Ecto neural progenitor cell (in vitro differentiated cells): ENCODE results near the gene ZNF81.
"Not testable (repeated sequence)": the region's sequence is repeated elsewhere in the genome, so short reads cannot be mapped to it uniquely, and the experiment has no call there.

Source experiments
- DNase-seq: peaks from one replicate; pipeline ENCODE4 v3.0.0-alpha.2; 2018; ENCODE audit warnings: low spot score

Gene ZNF81

DNA sequence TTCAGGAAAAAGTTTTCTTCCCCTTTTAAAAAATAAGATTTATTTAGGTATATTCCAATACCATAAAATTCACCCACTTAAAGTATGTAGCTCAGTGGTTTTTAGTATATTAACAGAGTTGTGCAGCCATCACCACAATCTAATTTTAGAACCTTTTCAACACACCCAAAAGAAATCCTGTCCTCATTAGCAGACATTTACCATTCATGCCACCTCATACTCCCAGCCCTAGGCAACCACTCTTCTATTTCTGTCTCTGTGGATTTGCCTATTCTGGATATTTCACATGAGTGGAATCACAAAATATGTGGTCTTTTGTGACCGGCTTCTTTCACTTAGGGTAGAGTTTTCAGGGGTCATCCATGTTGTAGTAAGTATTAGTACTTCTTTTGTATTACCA is 7.4 kb downstream of the ZNF81 start:
- no peak for DNase-seq

DNA sequence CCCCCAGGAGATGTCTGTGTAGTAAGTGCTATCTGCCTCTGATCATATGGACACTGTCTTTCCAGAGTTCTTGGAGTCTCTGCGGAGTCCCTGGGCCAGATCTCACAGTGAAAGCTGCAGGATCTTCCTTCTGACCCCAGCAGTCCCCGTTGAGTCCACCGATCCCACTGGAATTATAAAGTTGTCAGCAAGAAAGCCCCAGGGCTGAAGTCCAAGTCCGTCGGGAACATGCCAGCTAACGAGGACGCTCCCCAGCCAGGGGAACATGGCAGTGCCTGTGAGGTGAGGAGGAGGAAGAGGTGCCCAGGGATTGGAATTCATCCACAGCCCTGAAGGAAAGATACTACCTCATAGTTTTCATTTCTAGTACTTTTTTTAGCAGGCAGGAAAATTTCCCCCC is 9.3 kb downstream of the ZNF81 start:
- no peak for DNase-seq

DNA sequence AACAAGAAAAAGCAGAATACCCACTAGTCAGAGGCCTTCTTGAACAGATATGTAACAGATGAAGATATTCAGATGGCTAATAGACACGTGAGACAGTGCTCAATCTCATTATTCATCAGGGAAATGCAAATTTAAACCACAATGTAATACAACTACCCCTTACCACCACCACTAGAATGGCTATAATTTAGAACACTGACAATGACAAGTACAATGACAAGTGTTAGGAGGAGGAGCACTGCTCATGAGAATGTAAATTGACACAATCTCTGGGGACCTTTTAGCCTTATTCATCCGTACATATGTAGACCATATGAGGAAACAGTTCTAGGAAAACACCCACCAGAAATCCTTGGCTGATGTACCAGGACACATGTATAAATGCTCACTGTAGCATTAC is 13.1 kb downstream of the ZNF81 start:
- no peak for DNase-seq

DNA sequence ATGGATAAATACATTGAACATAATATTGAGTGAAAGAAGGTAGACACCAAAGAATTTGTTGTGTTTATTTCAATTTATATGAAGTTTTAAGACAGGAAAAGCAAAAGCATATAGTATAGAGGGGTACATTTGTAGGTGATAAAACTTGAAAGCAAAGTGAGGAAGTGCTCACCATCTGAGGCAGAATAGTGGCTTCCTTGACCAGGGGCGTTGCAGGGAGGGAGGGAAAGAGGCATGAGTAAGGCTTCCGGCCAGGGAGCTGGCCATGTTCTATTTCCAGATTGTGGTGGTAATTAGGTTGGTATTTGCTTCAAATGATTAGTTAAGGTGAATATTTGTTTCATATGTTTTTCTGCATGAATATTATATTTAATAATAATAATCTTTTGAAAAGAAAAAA is 13.7 kb downstream of the ZNF81 start:
- DNase-seq = not testable (repeated sequence)

DNA sequence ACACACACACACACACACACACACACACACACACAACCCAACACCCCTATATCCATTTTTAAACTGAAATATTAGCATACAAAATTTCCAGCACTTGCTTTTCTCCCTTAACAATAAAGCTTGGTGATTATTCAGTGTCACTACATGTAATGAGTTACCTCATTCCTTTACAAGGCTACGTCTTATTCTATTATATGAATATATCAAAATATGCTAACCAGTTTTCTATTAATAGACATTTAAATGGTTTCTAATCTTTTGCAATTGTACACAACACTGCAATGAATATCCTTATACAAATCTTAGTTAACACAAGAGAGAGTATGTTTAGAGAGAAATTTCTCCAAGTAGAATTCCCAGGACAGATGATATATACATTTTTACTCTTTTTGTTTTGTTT is 14.2 kb downstream of the ZNF81 start:
- no peak for DNase-seq

DNA sequence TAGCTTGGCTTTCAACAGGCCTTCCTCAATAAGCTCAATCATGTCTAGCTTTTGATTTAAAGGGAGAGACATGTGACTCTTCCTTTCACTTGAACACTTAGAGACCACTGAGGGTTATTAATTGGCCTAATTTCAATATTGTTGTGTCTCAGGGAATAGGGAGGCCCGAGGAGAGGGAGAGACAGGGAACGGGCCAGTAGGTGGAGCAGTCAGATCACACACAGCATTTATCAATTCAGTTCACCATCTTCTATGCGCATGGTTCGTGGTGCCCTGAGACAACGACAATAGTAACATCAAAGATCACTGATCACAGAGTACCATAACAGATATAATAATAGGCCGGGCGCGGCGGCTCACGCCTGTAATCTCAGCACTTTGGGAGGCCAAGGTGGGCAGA is 17.8 kb downstream of the ZNF81 start:
- no peak for DNase-seq

DNA sequence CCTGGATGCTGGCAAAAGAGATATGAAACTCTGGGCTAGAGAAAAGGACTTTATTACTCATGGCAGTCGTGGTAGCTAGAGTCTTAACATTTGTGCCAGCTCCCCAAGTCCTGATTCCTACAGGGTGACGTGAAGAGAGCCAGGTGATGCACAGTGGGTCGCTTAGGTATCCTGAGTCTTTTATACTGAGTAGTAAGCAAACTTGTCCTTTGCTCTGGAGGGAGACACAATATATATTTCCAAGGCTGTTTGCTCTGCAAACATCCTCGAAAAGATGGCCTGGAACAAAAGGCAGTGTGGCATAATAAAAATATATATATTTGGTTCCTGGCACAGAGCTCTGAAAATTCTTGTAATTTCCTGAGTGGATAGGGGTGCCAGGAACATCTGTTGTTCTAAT is 23.0 kb downstream of the ZNF81 start:
- no peak for DNase-seq

DNA sequence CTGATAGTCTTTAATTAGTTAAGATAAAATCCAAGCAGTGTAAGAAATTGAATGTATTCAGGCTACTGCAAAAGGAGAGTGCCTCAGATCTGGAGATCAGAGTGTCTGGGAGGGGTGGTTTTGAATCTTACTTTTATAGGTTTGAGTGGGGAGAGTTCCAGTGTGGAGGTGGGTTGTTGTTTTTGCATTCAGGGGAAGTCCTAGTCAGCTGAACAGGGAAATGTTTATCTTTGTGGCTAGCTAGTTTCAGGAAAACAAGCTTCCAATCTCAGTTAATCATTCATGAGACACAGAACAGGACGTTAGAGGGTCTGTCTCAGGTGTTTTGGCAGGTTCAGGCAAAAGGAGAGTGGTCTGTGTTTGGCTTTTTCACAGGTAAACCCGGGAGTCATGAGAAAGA is 26.0 kb downstream of the ZNF81 start:
- DNase-seq = no peak

DNA sequence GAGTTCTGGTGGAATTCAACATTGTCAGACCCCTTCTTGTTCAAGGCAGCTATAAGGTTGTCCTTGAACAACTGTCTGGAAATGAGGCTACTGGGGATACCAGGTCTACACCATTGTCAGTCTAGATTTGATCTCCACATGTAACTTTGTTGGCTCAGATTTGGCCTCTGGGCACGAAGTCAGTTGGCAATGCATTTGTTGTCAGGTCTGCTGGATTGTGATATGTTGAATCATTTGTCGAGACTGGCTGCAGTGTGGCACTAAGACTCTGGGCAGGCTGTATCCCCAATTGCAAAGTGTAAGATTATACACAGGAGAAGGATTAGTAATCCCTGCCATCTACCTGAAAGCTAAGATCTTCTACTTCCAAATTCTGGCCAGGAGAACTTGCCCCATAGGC is 26.5 kb downstream of the ZNF81 start:
- no peak for DNase-seq

DNA sequence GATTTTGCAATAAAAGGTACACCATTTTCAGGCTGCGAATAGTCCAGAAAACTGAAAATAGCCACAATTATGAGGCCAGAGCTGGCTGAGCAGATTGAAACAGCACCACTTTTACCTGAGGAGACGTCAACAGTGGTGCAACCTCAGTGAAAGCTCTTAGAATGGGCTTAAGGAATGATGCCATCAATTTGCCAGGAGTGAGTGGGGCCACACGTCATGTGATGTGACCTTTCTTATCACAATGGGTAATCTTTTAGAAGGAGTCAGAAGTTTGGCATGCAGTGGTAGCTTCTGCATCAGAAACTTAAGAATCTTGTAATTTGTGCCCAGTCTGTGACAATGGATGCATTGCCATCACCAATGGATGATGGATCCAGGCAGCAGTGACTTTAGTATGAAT is 27.6 kb downstream of the ZNF81 start:
- no peak for DNase-seq

DNA sequence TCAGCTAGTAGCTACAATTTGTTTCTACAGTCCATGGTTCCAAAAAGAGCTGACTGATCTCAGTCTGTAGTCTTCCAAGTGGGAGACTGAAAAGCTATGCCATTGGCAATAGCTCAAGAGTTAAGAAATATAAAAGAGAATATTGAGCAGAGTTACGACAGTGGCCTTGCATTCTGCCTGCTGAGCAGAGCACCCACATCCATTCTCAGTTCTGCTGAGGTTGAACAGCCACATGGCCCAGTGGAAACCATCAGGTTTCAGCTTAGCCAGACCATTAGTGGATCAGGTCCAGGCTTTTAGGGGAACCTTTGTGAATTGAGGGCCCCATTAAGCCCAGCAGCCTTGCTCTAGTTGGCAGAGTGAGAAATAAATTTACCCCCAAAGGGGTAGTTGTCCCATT is 28.1 kb downstream of the ZNF81 start:
- no peak for DNase-seq

DNA sequence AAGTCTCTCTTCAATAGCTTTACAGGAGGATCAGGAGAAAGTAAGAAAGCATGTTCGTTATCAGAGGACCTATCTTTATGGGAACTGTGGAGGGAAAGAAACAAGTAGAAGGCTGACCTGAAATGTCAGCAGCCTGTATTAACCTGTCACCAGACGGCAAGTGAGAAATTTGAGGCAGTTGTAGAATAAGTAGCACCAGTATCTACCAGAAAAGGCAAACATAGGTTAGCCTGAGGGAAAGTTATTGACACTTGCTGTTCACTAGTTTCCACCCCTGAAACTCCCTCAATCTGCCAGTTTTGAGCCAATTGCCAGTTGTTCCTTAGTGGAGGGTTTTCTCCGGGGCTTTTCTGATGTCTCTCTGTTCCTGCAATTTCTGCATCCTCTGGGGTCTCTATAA is 36.4 kb downstream of the ZNF81 start:
- DNase-seq = no peak

DNA sequence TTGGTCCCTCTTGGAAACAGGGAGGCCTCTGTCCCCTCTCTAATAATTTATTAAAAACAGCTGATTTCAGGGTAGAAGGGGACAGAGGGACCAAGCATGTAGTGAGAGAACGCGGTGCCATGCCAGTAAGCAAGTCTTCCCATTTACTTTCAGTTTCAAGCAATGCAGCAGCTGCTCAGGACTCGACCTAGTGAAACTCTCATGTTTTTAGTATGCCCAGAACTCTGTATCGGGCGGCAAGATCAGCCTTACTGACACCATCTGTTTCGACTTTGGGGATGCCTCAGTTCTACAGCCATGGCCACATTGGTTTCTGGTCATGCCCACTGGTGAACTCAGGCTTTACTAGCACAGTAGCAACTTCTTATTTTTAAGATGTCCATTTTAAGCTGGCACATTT is 40.6 kb downstream of the ZNF81 start:
- no peak for DNase-seq

DNA sequence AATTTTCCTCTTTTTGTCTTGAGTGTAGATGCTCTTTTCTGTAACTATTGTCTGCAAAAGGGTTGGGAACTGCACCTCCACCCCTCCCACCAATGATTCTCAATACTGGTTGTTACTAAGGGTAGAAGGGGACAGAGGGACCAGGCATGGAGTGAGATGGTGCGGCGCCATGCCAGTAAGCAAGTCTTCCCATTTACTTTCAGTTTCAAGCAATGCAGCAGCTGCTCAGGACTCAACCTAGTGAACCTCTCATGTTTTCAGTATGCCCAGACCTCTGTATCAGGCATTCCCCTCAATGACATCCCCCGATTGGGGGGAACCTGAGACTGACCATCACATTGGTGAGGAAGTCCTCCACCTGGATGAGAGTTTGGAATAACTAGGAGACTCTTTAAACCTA is 41.5 kb downstream of the ZNF81 start:
- no peak for DNase-seq

DNA sequence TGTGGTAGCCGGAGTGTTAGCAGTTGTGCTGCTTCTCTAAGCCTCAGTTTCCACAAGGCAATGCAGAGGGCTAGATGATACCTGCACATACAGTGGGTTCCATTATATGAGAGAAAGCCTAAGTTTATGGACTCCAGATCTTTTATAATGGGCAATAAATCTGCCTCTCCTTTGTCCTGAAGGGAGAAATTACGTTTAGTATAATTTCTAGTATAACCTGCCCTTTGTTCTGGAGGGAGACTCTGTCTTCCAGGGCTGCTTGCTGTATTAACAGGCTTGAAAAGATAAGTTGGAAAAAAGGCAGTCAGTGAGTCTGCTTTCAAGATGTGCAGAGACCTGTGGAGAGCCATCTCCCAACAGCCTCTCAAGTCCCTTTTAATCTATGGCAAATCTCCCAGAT is 42.8 kb downstream of the ZNF81 start:
- no peak for DNase-seq

DNA sequence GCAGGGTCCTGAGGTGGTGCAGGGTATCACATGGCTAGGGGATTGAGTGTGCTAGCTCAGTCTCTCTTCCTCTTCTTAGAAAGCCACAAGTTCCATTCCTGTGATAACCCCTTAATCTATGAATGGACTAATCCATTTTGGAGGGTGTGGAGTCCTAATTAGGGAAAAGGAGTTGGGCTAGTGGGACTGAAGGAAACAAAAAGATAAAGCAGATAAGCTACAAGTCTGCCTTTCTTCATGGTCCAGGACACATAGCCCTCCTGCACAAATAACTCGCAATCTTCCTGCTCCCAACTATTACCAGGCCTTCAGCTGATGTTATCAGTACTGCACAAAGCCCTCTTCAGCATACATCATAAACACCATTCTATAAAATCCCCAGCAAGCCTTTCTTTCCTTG is 44.2 kb downstream of the ZNF81 start:
- no peak for DNase-seq

DNA sequence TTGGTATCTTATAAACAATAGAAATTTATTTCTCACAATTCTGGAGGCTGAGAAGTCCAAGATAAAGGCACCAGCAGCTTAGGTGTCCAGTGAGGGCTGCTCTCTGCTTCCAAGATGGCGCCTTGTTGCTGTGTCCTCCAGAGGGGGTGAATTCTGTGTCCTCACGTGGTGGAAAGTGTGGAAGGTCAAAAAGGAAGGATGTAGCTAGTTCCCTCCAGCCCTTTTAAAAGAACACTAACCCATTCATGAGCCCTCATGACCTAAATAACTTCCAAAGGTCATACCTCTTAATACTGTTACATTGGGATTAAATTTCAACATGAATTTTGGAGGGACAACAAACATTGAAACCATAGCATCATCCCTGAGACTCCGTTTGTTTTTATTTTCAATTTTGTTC is 48.8 kb downstream of the ZNF81 start:
- no peak for DNase-seq

DNA sequence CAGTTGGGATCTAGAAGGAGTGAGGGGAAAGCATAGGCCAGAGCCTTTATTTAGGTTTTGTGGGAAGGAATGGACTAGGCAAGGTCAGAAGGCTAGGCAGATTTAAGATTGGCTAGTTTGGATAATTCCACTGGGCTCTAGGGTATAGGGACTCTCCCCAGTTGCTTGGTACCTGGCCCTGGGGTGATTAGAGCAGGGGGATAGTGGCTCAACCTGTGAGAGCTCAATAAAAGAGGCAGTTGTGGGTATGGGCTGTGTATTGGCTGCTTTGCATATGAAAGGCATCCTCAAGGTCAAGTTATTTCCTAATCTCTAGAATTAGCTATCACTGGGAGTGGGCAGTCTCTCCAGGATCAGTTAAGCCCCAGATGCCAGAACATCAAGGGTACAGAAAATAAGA is 61.3 kb downstream of the ZNF81 start:
- no peak for DNase-seq

DNA sequence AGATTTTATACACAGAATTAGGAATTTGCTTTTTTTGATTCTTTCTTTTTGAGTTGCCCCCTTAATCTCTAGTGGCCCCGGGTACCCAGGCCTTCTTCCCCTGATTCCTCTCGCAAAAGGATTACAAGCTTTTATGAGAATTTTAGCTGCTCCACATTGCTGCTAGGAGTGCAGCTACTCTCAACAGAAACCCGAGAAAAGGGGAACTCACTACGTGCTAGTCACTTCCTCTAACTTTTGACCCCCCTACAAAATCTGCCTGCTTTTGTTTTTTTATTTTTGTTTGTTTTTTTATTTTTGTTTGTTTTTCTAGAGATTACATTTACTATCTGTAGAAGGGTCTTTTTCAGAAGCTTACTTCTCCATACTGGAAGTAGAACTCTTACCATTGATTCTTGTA is 64.1 kb downstream of the ZNF81 start:
- DNase-seq = no peak

DNA sequence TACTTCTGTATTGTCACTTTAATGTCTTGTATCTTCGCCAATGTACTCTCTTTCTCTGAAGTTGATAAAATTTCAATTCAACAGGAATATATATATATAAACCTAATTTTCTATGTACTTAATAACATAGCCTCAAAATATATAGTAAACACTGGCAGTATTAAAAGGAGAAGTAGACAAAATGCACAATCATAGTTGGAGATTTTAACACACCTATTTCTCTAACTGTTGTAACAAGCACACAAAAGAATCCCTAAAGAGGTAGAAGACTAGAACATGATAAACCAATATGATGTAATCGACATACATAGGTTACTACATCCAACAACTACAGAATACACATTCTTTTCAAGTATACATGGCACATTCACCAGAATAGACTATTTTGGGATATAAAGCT is 65.5 kb downstream of the ZNF81 start:
- DNase-seq = no peak

DNA sequence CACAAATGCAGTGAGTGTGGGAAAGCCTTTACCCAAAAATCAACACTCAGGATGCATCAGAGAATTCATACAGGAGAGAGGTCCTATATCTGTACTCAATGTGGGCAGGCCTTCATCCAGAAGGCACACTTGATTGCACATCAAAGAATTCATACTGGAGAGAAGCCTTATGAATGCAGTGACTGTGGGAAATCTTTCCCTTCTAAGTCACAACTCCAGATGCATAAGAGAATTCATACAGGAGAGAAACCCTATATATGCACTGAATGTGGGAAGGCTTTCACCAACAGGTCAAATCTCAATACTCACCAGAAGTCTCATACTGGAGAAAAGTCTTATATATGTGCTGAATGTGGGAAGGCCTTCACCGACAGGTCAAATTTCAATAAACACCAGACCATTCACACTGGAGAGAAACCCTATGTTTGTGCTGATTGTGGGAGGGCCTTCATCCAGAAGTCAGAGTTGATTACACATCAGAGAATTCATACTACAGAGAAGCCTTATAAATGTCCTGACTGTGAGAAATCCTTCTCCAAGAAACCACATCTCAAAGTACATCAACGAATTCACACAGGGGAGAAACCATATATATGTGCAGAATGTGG is 79.3 kb downstream of the ZNF81 start:
- DNase-seq = no peak

DNA sequence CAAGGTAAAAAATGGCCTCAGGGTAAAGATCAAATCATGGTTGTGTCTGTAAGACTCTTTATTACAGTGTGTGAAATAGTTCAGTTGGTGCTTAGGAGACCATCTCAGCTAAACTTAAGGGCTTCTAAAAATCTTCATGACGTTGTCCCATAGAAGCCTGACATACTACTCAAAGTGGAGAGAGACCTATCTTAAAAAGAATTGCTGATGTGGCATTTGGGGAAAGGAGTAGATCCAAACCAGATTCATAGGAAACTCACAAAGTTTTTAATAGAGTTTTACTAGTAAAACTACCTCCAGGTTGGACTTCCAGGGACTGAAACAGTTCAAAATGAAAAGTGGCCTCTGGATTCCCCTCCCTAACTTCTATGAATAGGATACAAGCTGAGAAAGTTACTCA is 81.6 kb downstream of the ZNF81 start:
- DNase-seq = no peak

DNA sequence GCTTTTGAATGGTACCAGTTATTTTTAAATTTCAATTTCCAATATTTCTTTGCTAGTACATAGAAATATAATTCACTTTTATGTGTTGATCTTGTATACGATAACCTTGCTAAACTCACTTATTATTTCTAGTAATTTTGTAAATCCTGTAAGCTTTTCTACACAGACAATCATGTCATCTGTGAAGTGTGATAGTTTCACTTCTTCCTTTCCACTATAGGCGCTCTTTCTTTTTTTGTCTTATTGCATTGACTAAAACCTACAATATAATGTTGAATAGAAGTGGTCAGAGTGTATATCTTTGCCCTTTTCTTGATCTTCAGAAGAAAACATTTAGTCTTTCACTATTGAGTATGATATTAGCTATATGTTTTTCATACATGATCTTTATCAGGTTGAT is 90.5 kb downstream of the ZNF81 start:
- DNase-seq = no peak

DNA sequence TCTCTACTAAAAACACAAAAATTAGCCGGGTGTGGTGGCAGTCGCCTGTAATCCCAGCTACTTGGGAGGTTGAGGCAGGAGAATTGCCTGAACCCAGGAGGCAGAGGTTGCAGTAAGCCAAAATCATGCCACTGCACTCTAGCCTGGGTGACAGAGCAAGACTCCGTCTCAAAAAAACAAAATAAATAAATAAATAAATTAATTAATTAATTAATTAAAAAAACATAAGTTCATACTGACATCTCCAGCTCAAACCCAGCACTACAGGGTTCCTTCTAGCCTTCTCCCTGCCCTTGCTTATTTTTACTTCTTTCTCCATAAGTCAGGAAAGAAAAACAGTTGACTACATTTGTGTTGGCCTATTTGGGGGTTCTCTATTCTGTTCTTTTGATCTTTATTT is 95.3 kb downstream of the ZNF81 start:
- DNase-seq = not testable (repeated sequence)

DNA sequence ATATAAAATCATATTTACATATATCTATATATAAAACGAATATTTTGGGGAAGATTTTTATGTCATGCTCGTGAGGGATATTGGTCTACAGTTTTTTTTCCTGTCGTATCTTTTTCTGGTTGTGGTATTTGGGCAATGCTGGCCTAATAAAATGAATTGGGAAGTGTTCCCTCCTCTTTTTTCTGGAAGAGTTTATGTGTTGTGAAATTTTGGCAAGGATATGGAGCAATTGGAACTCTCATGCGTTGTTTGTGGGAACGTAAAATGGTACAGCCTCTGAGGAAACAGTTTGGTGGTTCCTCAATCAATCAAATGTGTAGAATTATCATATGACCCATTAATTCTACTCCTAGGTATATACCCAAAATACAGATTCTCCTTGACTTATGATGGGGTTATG is 97.2 kb downstream of the ZNF81 start:
- DNase-seq = no peak
